KOPT-K1 (cell line): Measurements from ENCODE around the gene KANSL1L.

Source experiments
- H3K27ac ChIP-seq: fragments of 200-600 bp; sonication (generic); 2 replicates; pipeline ENCODE4 v1.5.1; 2016; ENCODE audit warnings: antibody characterized with exemption, mild to moderate bottlenecking, low read depth, low read length; ENCODE audit not compliant: poor library complexity, severe bottlenecking
- H3K36me3 ChIP-seq: fragments of 200-600 bp; sonication (generic); 2 replicates; pipeline ENCODE4 v1.5.1; 2017; ENCODE audit warnings: antibody characterized with exemption, mild to moderate bottlenecking, low read length, moderate library complexity; ENCODE audit not compliant: insufficient read depth
- H3K9me3 ChIP-seq: fragments of 200-600 bp; sonication (generic); 2 replicates; pipeline ENCODE4 v1.5.1; 2017; ENCODE audit warnings: antibody characterized with exemption, low read length, mild to moderate bottlenecking; ENCODE audit not compliant: insufficient read depth, poor library complexity, severe bottlenecking

Gene KANSL1L

DNA sequence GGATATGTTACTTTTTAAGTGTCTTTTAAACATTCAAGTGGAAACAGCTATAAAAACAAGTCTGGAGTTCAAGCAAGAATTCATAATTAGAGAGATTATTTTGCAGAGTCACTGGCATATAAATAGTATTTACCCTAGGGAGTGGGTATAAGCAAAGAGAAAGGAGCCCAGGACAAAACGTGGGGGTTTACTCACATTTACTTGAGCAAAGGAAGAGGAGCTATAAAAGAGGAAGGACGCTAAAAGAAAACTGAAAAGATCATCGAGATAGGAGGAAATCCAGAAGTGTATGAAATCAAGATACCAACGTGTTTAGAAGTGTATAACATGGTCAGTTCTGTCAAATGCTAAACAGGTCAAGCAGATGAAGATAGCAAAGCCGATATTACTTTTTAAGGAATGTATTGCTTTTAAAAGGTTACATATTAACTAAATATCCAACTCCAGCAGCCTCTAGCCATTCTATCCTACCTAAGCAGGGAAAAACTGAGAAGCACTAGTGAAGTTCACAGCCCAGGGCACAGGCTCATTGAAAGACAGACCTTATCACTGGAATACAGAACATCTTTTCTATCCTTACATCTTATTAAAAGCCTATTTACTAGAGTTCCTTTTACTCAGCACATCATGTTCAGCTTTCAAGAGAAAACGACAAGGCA is 8.6 kb downstream of the KANSL1L start:
- no peak overlapping the region for H3K27ac ChIP-seq
- no peaks in the 10 kb centered on the region for H3K9me3 ChIP-seq

DNA sequence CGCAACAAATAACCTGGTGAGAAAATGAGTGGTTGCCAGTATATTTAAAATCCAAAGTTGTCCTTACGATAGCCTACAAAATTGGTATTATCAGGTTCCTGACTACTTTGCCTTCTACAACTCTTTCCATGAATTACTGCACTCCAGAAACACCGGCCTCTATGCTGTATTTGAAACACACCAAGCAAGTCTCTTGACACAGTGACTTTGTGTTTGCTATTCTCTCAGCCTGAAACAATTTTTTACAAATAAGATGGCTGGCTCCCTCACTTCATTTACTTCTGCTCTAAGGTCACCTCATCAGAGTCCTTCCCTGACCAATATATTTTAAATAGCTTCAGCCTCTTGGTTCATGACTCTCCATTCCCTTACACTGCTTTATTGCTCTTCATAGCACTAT is 12.2 kb downstream of the KANSL1L start:
- peaks cover 3% of the 10 kb centered on the region; the same call in 1 of the 2 replicates for H3K36me3 ChIP-seq
- H3K9me3 ChIP-seq = no peaks in the 10 kb centered on the region
- H3K27ac ChIP-seq = no peak overlapping the region

More for the DNA sequence above, 8.6 kb downstream of the KANSL1L start:
- H3K36me3 ChIP-seq = no peaks in the 10 kb centered on the region

DNA sequence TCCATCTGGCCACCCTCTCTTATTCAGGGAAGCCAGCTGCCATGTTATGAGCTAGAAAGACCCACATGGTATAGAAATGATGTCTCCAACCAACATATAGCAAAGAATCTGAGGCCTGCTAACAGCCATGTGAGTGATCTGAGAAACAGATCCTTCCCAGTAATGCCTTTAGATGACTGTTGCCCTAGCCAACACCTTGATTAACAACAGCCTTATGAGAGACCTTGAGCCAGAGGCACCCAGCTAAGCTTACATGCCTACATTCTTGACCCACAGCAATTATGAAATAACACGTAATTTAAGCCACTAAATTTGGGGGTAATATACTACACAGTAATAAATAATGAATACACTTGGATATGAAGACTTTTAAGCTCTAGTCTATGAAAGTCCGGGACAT is 13.0 kb downstream of the KANSL1L start:
- Histone ChIP-seq H3K9me3 (no peaks in the 10 kb centered on the region), H3K27ac (no peak overlapping the region)

DNA sequence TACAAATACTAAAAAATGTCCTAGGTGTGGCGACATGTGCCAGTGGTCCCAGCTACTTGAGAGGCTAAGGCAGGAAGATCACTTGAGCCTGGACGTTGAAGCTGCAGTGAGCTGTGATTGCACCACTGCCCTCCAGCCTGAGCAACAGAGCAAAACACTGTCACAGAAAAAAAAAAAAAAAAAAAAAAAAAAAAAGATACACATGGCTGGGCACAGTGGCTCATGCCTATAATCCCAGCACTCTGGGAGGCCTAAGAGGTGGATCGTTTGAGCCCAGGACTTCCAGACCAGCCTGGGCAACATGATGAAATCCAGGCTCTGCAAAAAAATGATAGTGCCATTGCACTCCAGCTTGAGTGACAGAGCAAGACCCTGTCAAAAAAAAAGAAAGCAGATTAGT is 13.7 kb downstream of the KANSL1L start:
- Histone ChIP-seq H3K9me3 (no peaks in the 10 kb centered on the region), H3K36me3 (peaks cover 11% of the 10 kb centered on the region; the same call in 1 of the 2 replicates), H3K27ac (no peak overlapping the region)

More for the DNA sequence above, 13.0 kb downstream of the KANSL1L start:
- H3K36me3 ChIP-seq = peaks cover 11% of the 10 kb centered on the region; the same call in 1 of the 2 replicates

GRCh38 chr2:210147614-210148013 is 23.6 kb downstream of the KANSL1L start:
- H3K36me3 ChIP-seq = peaks cover 22% of the 10 kb centered on the region
- no peak overlapping the region for H3K27ac ChIP-seq
- H3K9me3 ChIP-seq = peaks cover 10% of the 10 kb centered on the region

DNA sequence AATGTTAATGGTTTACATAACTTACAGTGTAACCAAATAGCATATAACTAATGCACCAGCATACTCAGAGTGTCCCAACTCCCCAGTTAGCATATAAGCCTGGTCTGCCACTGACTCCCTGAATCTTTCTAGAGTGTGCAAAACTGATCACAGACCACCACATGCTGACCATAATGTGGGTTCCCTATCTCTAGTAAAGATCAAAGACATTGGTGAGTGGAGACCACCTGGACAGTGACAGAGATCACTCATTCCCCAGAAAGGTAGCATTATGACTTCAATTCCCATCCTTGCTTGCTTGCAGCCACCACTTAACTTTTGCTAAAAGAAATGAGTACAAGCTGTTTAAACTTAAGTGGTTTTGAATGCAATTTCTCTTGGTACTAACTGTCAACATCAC is 39.0 kb downstream of the KANSL1L start:
- Histone ChIP-seq H3K36me3 (no peaks in the 10 kb centered on the region), H3K27ac (no peak overlapping the region), H3K9me3 (no peaks in the 10 kb centered on the region)

GRCh38 chr2:210128961-210129360 is 42.2 kb downstream of the KANSL1L start:
- H3K9me3 ChIP-seq = peaks cover 14% of the 10 kb centered on the region
- no peak overlapping the region for H3K27ac ChIP-seq
- H3K36me3 ChIP-seq = no peaks in the 10 kb centered on the region; the same call in 1 of the 2 replicates

DNA sequence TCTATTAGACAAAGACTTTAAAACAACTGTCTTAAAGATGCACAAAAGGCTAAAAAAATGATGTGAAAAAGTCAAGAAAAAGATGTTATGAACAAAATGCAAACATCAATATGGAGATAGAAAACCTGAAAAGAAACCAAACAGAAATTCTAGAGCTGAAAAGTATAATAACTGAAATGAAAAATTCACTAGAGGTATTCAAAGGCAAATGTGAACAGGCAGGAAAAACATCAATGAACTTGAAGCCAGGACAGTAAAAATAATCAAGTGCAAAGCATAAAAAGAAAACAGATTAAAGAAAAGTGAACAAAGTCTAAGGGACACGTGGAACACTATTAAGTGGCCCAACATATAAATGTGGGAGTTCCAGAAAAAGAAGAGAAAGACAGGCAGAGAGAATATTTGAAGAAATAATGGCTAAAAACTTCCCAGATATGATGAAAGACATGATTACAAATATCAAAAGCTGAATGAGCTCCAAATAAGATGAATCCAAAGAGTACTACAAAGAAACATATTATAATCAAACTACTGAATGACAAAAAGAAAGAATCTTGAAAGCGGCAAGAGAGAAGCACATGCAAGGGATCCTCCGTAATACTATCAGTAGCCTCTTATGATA is 57.5 kb downstream of the KANSL1L start:
- H3K27ac ChIP-seq = no peak overlapping the region

GRCh38 chr2:210112871-210113270 is 58.3 kb downstream of the KANSL1L start:
- no peaks in the 10 kb centered on the region for H3K36me3 ChIP-seq
- H3K27ac ChIP-seq = no peak overlapping the region
- H3K9me3 ChIP-seq = peaks cover 40% of the 10 kb centered on the region

More for the DNA sequence above, 57.5 kb downstream of the KANSL1L start:
- no peaks in the 10 kb centered on the region for H3K36me3 ChIP-seq
- H3K9me3 ChIP-seq = peaks cover 44% of the 10 kb centered on the region

- Histone ChIP-seq H3K27ac (no peak overlapping the region), H3K9me3 (no peaks in the 10 kb centered on the region), H3K36me3 (no peaks in the 10 kb centered on the region)
These were observed 71.3 kb downstream of the KANSL1L start for GRCh38 chr2:210099940-210100339.

GRCh38 chr2:210094787-210095186 is 76.4 kb downstream of the KANSL1L start:
- Histone ChIP-seq H3K9me3 (no peaks in the 10 kb centered on the region), H3K27ac (no peak overlapping the region), H3K36me3 (no peaks in the 10 kb centered on the region)

GRCh38 chr2:210092791-210093190 is 78.4 kb downstream of the KANSL1L start:
- no peak overlapping the region for H3K27ac ChIP-seq
- H3K9me3 ChIP-seq = no peaks in the 10 kb centered on the region
- no peaks in the 10 kb centered on the region for H3K36me3 ChIP-seq

DNA sequence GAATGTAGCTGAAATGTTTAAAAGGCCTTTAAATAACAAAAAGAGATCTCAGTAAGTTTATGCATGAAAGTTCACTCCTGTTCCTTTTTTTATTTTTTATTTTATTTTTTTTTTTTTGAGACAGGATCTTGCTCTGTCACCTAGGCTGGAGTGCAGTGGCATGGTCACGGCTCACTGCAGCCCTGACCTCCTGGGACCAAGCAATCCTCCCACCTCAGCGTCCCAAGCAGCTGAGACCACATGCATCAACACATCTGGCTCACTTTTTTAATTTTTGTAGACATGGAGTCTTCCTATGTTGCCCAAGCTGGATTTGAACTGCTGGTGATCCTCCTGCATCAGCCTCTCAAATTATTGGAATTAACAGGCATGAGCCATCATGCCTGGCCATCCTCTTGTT is 84.3 kb downstream of the KANSL1L start:
- no peaks in the 10 kb centered on the region for H3K9me3 ChIP-seq

DNA sequence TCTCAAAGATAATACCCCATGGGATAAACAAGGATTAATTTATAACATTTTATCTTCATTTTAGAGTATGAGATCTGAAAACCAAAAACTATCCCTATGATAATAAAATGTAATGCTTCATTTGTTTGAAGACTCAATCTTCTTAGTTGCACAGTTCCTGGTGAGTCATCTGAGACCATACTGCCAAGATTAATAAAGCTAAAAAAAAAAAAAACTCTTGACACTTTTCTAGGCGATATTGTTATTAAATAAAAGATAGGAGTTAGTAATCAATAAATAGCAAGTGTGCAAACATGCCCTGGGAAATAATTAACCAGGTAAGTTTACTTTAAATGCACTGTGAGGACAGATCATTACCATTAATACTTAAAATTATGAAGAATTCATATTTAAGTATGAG is 84.9 kb downstream of the KANSL1L start:
- H3K27ac ChIP-seq = no peak overlapping the region
- H3K9me3 ChIP-seq = no peaks in the 10 kb centered on the region
- no peaks in the 10 kb centered on the region for H3K36me3 ChIP-seq

More for the DNA sequence above, 84.3 kb downstream of the KANSL1L start:
- H3K36me3 ChIP-seq = no peaks in the 10 kb centered on the region
- no peak overlapping the region for H3K27ac ChIP-seq

DNA sequence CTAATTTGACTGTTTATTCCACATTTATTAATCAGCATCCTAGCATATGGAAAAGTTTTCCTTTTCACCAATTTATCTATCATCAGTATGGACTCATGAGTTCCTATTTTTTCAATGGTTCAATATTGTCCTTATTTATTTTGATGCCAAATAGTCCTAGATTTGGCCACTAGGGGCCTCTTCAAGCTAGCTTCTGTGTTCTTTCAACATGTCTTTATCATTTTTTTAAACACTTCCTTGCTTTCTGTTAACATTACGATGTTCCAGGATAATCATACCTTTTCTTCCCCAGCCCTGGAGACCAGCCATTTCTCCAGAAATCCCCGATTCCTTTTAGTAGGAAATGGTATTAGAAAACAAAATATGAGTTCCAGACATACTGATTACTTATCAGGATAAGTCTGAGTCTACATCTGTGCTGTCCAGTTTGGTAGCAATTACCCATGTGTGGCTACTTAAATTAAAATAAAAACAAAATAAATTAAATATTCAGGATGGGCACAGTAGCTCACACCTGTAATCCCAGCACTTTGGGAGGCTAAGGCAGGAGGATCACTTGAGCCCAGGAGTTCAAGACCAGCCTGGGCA is 98.2 kb downstream of the KANSL1L start:
- Histone ChIP-seq H3K9me3 (no peaks in the 10 kb centered on the region), H3K36me3 (no peaks in the 10 kb centered on the region), H3K27ac (no peak overlapping the region)
